H1 (cell line): Measurements from ENCODE around the gene ACAD11. TPM values are rescaled to one million over a fixed set of nuclear protein-coding genes. Genes with fewer than 3 reads are reported as not detected.

ENCODE experiments used
- CTCF ChIA-PET: fragments of 300-600 bp; sonication (Branson Sonifier 250); formaldehyde crosslinking; loops from one replicate; lab custom pipeline; 2021; ENCODE audit not compliant: partially characterized antibody; lab: Charles Lee
- POLR2A ChIA-PET: fragments of 300-600 bp; sonication (Branson Sonifier 250); formaldehyde crosslinking; loops from one replicate; lab custom pipeline; 2021; ENCODE audit warnings: inconsistent platforms; ENCODE audit not compliant: partially characterized antibody; lab: Charles Lee
- DNase-seq, 2 experiments: peaks; one replicate each; pipeline versions ENCODE4 v3.0.0 to v3.0.0-alpha.2; 2010 to 2022; ENCODE audit warnings: low spot score in 2 of 2, low read depth in 1 of 2, mixed read lengths in 1 of 2
- FAIRE-seq: peaks from 2 replicates; lab custom pipeline; 2011; peaks lifted over from hg19 to GRCh38; lab: Jason Lieb, UNC
- H2AFZ ChIP-seq: 2 replicates; pipeline ENCODE4 v1.8.1; 2012; ENCODE audit warnings: low read length, inconsistent platforms
- H2AK5ac ChIP-seq: 2 replicates; pipeline ENCODE4 v1.6.1; 2013; ENCODE audit warnings: low read depth, low read length
- H2BK120ac ChIP-seq: replicated peaks from 2 replicates; pipeline ENCODE3; 2013; ENCODE audit warnings: low read depth, low read length, inconsistent platforms
- H2BK12ac ChIP-seq: 2 replicates; pipeline ENCODE4 v1.6.1; 2013; ENCODE audit warnings: low read depth, low read length
- H2BK15ac ChIP-seq: 2 replicates; pipeline ENCODE4 v1.6.1; 2013; ENCODE audit warnings: low read length
- H2BK20ac ChIP-seq: 2 replicates; pipeline ENCODE4 v1.6.1; 2013; ENCODE audit warnings: low read length
- H2BK5ac ChIP-seq: 2 replicates; pipeline ENCODE4 v1.6.1; 2013; ENCODE audit warnings: low read depth, low read length
- H3K14ac ChIP-seq: 2 replicates; pipeline ENCODE4 v1.6.1; 2013; ENCODE audit warnings: inconsistent platforms; ENCODE audit not compliant: insufficient read length
- H3K18ac ChIP-seq: 2 replicates; pipeline ENCODE4 v1.6.1; 2013; ENCODE audit warnings: low read length; ENCODE audit errors: extremely low read depth
- H3K23ac ChIP-seq: 2 replicates; pipeline ENCODE4 v1.6.1; 2013; ENCODE audit warnings: inconsistent platforms; ENCODE audit not compliant: insufficient read length
- H3K23me2 ChIP-seq: 2 replicates; pipeline ENCODE4 v1.6.1; 2013; ENCODE audit warnings: low read depth, low read length
- H3K27ac ChIP-seq: 2 replicates; pipeline ENCODE4 v1.6.1; 2011; ENCODE audit warnings: low read depth, low read length, inconsistent platforms
- H3K27me3 ChIP-seq, 4 experiments: replicated peaks in 1 of 4; 1 replicate in 1 of 4; 2 replicates in 3 of 4; pipeline versions ENCODE4 v1.6.1 to v1.8.1; 2011 to 2013; ENCODE audit warnings: low read length in 3 of 4, mild to moderate bottlenecking in 3 of 4, inconsistent platforms in 2 of 4, mixed read lengths in 2 of 4, moderate library complexity in 1 of 4; ENCODE audit not compliant: control insufficient read depth in 3 of 4, insufficient read depth in 3 of 4; ENCODE audit errors: extremely low read depth in 1 of 4
- H3K36me3 ChIP-seq, 4 experiments: 2 replicates each; pipeline versions ENCODE4 v1.6.1 to v1.8.1; 2011 to 2013; ENCODE audit warnings: mild to moderate bottlenecking in 4 of 4, low read length in 3 of 4, moderate library complexity in 2 of 4, control low read depth in 1 of 4, inconsistent platforms in 1 of 4; ENCODE audit not compliant: insufficient read depth in 4 of 4, control insufficient read depth in 2 of 4
- H3K4ac ChIP-seq: replicated peaks from 2 replicates; pipeline ENCODE3; 2013; ENCODE audit warnings: low read length, low read depth, mixed read lengths, inconsistent platforms; ENCODE audit not compliant: insufficient read length
- H3K4me1 ChIP-seq, 4 experiments: replicated peaks in 1 of 4; 1 replicate in 1 of 4; 2 replicates in 3 of 4; pipeline versions ENCODE4 v1.6.1 to v1.8.1; 2011 to 2013; ENCODE audit warnings: low read length in 3 of 4, inconsistent platforms in 2 of 4, mixed read lengths in 1 of 4; ENCODE audit not compliant: insufficient read depth in 4 of 4, control insufficient read depth in 3 of 4
- H3K4me2 ChIP-seq, 2 experiments: 2 replicates each; pipeline versions ENCODE4 v1.6.1 to v1.8.1; 2011 to 2013; ENCODE audit warnings: low read depth in 2 of 2, low read length in 2 of 2, control low read depth in 1 of 2, inconsistent platforms in 1 of 2, mild to moderate bottlenecking in 1 of 2; ENCODE audit not compliant: insufficient read depth in 1 of 2
- H3K4me3 ChIP-seq, 4 experiments: fragments of 200-600, 300-600 bp in 1 of 4; sonication (generic), shearing (Covaris generic), sonication (Bioruptor Twin) in 1 of 4; 2 replicates each; pipeline versions ENCODE4 v1.5.1 to v1.8.1; 2011 to 2016; ENCODE audit warnings: low read length in 4 of 4, low read depth in 3 of 4, control low read depth in 2 of 4, inconsistent platforms in 2 of 4, mild to moderate bottlenecking in 2 of 4, mixed read lengths in 1 of 4, moderate library complexity in 1 of 4; ENCODE audit not compliant: insufficient read depth in 2 of 4; ENCODE audit errors: extremely low read depth in 1 of 4
- H3K56ac ChIP-seq: replicated peaks from 2 replicates; pipeline ENCODE3; 2013; ENCODE audit warnings: low read depth, mild to moderate bottlenecking, mixed read lengths, low read length, inconsistent platforms; ENCODE audit not compliant: insufficient read length
- H3K79me1 ChIP-seq: 2 replicates; pipeline ENCODE4 v1.6.1; 2013; ENCODE audit warnings: low read depth, low read length, control low read depth
- H3K79me2 ChIP-seq, 2 experiments: 2 replicates each; pipeline versions ENCODE4 v1.6.1 to v1.8.1; 2012 to 2013; ENCODE audit warnings: low read length in 2 of 2, mild to moderate bottlenecking in 2 of 2, inconsistent platforms in 1 of 2; ENCODE audit not compliant: insufficient read depth in 2 of 2, control insufficient read depth in 1 of 2
- H3K9ac ChIP-seq, 4 experiments: replicated peaks in 1 of 4; 1 replicate in 1 of 4; 2 replicates in 3 of 4; pipeline versions ENCODE4 v1.6.1 to v1.8.1; 2011 to 2013; ENCODE audit warnings: low read depth in 3 of 4, low read length in 3 of 4, control low read depth in 2 of 4, mild to moderate bottlenecking in 2 of 4, moderate library complexity in 2 of 4, inconsistent platforms in 1 of 4; ENCODE audit errors: extremely low read depth in 1 of 4
- H3K9me3 ChIP-seq, 2 experiments: 2 replicates each; pipeline versions ENCODE4 v1.6.1 to v1.8.1; 2012 to 2013; ENCODE audit warnings: mild to moderate bottlenecking in 2 of 2, moderate library complexity in 2 of 2, control low read depth in 1 of 2, inconsistent platforms in 1 of 2, low read depth in 1 of 2, low read length in 1 of 2, mixed read lengths in 1 of 2; ENCODE audit not compliant: insufficient read depth in 2 of 2
- H4K20me1 ChIP-seq, 2 experiments: replicated peaks in 1 of 2; 2 replicates each; pipeline versions ENCODE3 to v1.8.1; 2011 to 2013; ENCODE audit warnings: inconsistent platforms in 2 of 2, low read length in 2 of 2, mild to moderate bottlenecking in 1 of 2; ENCODE audit not compliant: insufficient read depth in 2 of 2, control insufficient read depth in 1 of 2
- H4K5ac ChIP-seq: 2 replicates; pipeline ENCODE4 v1.6.1; 2013; ENCODE audit warnings: low read length, low read depth, mixed read lengths, inconsistent platforms; ENCODE audit not compliant: insufficient read length
- H4K8ac ChIP-seq: 2 replicates; pipeline ENCODE4 v1.8.0; 2013; ENCODE audit warnings: mild to moderate bottlenecking, moderate library complexity, low read length, inconsistent platforms; ENCODE audit not compliant: insufficient read depth; ENCODE audit errors: extremely low read depth
- H4K91ac ChIP-seq: replicated peaks from 2 replicates; pipeline ENCODE3; 2013; ENCODE audit warnings: low read length, mixed read lengths, inconsistent platforms; ENCODE audit not compliant: insufficient read length
- CHD1 ChIP-seq: IDR thresholded peaks from 2 replicates; pipeline ENCODE4 v1.6.1; 2012; ENCODE audit warnings: low read depth, low read length, improper control_type of control experiment
- EP300 ChIP-seq, 2 experiments: IDR thresholded peaks; 1 replicate in 1 of 2; 2 replicates in 1 of 2; pipeline ENCODE4 v1.6.1; 2011 to 2012; ENCODE audit warnings: low read depth in 2 of 2, low read length in 2 of 2, mild to moderate bottlenecking in 2 of 2, borderline replicate concordance in 1 of 2, inconsistent platforms in 1 of 2, moderate library complexity in 1 of 2
- POLR2A ChIP-seq, 2 experiments: IDR thresholded peaks; 1 replicate in 1 of 2; 2 replicates in 1 of 2; pipeline ENCODE4 v1.6.1; 2011; ENCODE audit warnings: low read depth in 2 of 2, low read length in 2 of 2, mild to moderate bottlenecking in 2 of 2; ENCODE audit errors: control extremely low read depth in 1 of 2
- SRF ChIP-seq: IDR thresholded peaks from 2 replicates; pipeline ENCODE4 v1.6.1; 2011; ENCODE audit warnings: mild to moderate bottlenecking, low read depth, low read length, moderate library complexity
- WGBS, 2 experiments: shearing (Covaris generic) in 1 of 2; methylation state at CpG; one replicate each; pipeline versions ENCODE4 v1.1.6 to v1.1.7; 2013 to 2015; ENCODE audit warnings: low lambda C conversion rate in 2 of 2, mixed read lengths in 2 of 2, inconsistent platforms in 1 of 2, low coverage in 1 of 2, missing lambda C conversion rate in 1 of 2; ENCODE audit not compliant: insufficient replicate concordance in 2 of 2, insufficient coverage in 1 of 2, insufficient read length in 1 of 2; ENCODE audit errors: extremely low coverage in 1 of 2, missing lambda C conversion rate in 1 of 2; 5-methylcytosine and 5-hydroxymethylcytosine counted together
- polyA plus RNA-seq, 7 experiments: library from polyadenylated mRNA; depleted of rRNA in 3 of 7; stranded (reverse) in 5 of 7; unstranded in 2 of 7; fragments of >200 nt in 5 of 7; fragments of 200-250 nt in 2 of 7; gene quantifications; 1 replicate in 5 of 7; 2 replicates in 1 of 7; 4 replicates in 1 of 7; pipeline versions ENCODE4 v1.2.1 to v1.2.3, GENCODE V29; 2011 to 2013; ENCODE audit warnings: missing spikeins in 2 of 7, mixed read lengths in 2 of 7
- total RNA-seq: library from RNA; stranded (reverse); fragmentation: NEBNext Ultra II Directional; extraction: Animal tissue kit (Norgen Biotek cat#: 25700); gene quantifications from 2 replicates; pipeline ENCODE4 v1.2.1, GENCODE V29; 2021

Gene ACAD11
- total and polyA plus RNA-seq, 2 of the 8 experiments (the other 6 are each of a cell fraction or from before 2014, with no cell fraction given), result 5.5 to 11.0 TPM

GRCh38 chr3:132665230-132665745, 5.7 kb upstream of the ACAD11 start:
- Histone ChIP-seq H3K79me2 (peaks cover 4 to 29% of the 10 kb centered on the region in 2 experiments; a peak in 3 of 4 replicates), H3K36me3 (peaks cover 0 to 19% (median 2%) of the 10 kb centered on the region in 4 experiments; a peak in 2 of 8 replicates), H3K56ac (no peak overlapping the region), H3K4ac (no peak overlapping the region), H3K23me2 (peaks cover 3% of the 10 kb centered on the region; the same call in 1 of the 2 replicates), H2BK5ac (no peak overlapping the region), H4K5ac (no peak overlapping the region), H3K27ac (no peak overlapping the region), H2BK15ac (no peak overlapping the region), H3K23ac (no peak overlapping the region), H3K9me3 (no peaks in the 10 kb centered on the region), H2BK20ac (no peak overlapping the region), H3K18ac (no peak overlapping the region), H2BK12ac (no peak overlapping the region), H4K91ac (no peak overlapping the region), H4K20me1 (no peaks in the 10 kb centered on the region), H3K4me2 (no peak overlapping the region), H2AFZ (no peak overlapping the region), H4K8ac (no peak overlapping the region), H3K9ac (no peak overlapping the region), H2AK5ac (no peak overlapping the region), H3K4me3 (no peak overlapping the region), H3K79me1 (no peaks in the 10 kb centered on the region), H3K4me1 (no peaks in the 10 kb centered on the region), H3K27me3 (no peaks in the 10 kb centered on the region), H2BK120ac (no peak overlapping the region), H3K14ac (no peak overlapping the region)
- ChIA-PET CTCF (no interaction called here), POLR2A (no interaction called here)
- TF ChIP-seq SRF (no peak), POLR2A (IDR thresholded peaks at IDR 0.05; ENCODE audit: control extremely low read depth in 1 of 2, low read depth in 2 of 2, low read length in 2 of 2) (no peak), EP300 (IDR thresholded peaks at IDR 0.05; ENCODE audit: borderline replicate concordance in 1 of 2, low read depth in 2 of 2, low read length in 2 of 2) (no peak), CHD1 (no peak)
- WGBS, 2 experiments, result 73% methylated on average over 3 of the region's 3 CpGs; no CpG with 5 or more reads in 1 of the 2 experiments
- FAIRE-seq (no peak), DNase-seq (no peak)
